Erythroblast (primary cell): ENCODE measurements around the gene EYA3.

Experiments
- GATA1 ChIP-seq: IDR thresholded peaks from 2 replicates; pipeline ENCODE4 v1.6.1; 2011; ENCODE audit warnings: low read depth, mild to moderate bottlenecking, control low read depth, low read length, moderate library complexity
- POLR2A ChIP-seq: IDR thresholded peaks from 2 replicates; pipeline ENCODE4 v1.6.1; 2011; ENCODE audit warnings: mild to moderate bottlenecking, low read length

DNA sequence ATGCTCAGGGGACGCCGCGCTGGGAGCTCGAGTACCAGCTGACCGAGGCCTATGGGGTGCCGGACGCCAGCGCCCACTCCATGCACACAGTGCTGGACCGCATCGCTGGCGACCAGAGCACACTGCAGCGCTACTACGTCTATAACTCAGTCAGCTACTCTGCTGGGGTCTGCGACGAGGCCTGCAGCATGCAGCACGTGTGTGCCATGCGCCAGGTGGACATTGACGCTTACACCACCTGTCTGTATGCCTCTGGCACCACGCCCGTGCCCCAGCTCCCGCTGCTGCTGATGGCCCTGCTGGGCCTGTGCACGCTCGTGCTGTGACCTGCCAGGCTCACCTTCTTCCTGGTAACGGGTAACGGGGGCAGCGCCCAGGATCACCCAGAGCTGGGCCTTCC is 129.9 kb downstream of the EYA3 start:
- TF ChIP-seq POLR2A (no peak), GATA1 (no peak)
